ENCODE measurements around the gene TEX38. TPM values are rescaled to one million over a fixed set of nuclear protein-coding genes. Genes with fewer than 3 reads are reported as not detected.

TEX38 gene
- total RNA-seq, 1 donor from 2014 or later: not detected

GRCh38 chr1:46643368-46643775, 28.3 kb upstream of the TEX38 start:
- no peak overlapping the region for H3K4me3 Mint-ChIP-seq

GRCh38 chr1:46645815-46646214, 25.8 kb upstream of the TEX38 start:
- Mint-ChIP-seq H3K4me3 (no peak overlapping the region), H3K27ac (no peak overlapping the region), H3K9me3 (no peaks in the 10 kb centered on the region)

More at GRCh38 chr1:46643368-46643775, 28.3 kb upstream of the TEX38 start:
- H3K27me3 Mint-ChIP-seq: no peaks in the 10 kb centered on the region
- no peak for DNase-seq (ENCODE audit: extremely low spot score, unreplicated experiment)
- TF ChIP-seq CTCF (conservative IDR thresholded peaks at IDR 0.05): no peak
- peaks cover 47% of the 10 kb centered on the region for H3K36me3 Mint-ChIP-seq
- H3K9me3 Mint-ChIP-seq: no peaks in the 10 kb centered on the region
- H3K4me1 Mint-ChIP-seq (ENCODE audit: unreplicated experiment): peaks cover 15% of the 10 kb centered on the region
- no peak overlapping the region for H3K27ac Mint-ChIP-seq

DNA sequence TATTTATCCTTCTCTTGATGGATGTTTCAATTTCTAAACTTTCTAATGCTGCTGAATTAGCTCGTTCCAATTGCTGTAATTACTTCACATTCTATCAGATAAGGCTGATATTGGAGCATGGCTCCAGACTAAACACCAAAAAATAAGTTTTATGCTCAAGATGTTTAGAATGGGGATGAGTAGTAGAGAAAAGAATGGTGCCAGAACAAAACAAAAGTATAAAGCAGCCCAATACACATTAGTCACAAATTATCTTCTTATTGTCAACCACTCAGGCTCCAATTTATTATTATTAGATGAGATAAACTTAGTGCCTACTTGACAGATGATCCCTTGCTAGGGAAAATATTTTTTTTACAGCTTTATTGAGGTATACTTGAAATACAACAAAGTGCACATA, 25.3 kb upstream of the TEX38 start:
- TF ChIP-seq CTCF (conservative IDR thresholded peaks at IDR 0.05): no peak
- Mint-ChIP-seq H3K27ac (no peak overlapping the region), H3K27me3 (no peaks in the 10 kb centered on the region), H3K9me3 (no peaks in the 10 kb centered on the region), H3K4me3 (no peak overlapping the region), H3K4me1 (ENCODE audit: unreplicated experiment) (peaks cover 6% of the 10 kb centered on the region), H3K36me3 (peaks cover 47% of the 10 kb centered on the region)
- no peak for DNase-seq (ENCODE audit: extremely low spot score, unreplicated experiment)

More at GRCh38 chr1:46645815-46646214, 25.8 kb upstream of the TEX38 start:
- TF ChIP-seq CTCF (conservative IDR thresholded peaks at IDR 0.05): no peak
- Mint-ChIP-seq H3K36me3 (peaks cover 49% of the 10 kb centered on the region), H3K27me3 (no peaks in the 10 kb centered on the region), H3K4me1 (ENCODE audit: unreplicated experiment) (peaks cover 6% of the 10 kb centered on the region)
- no peak for DNase-seq (ENCODE audit: extremely low spot score, unreplicated experiment)

- H3K36me3 Mint-ChIP-seq: peaks cover 43% of the 10 kb centered on the region
- H3K4me1 Mint-ChIP-seq (ENCODE audit: unreplicated experiment): peaks cover 6% of the 10 kb centered on the region
- H3K27me3 Mint-ChIP-seq: no peaks in the 10 kb centered on the region
- H3K27ac Mint-ChIP-seq: no peak overlapping the region
- no peaks in the 10 kb centered on the region for H3K9me3 Mint-ChIP-seq
- no peak for TF ChIP-seq CTCF (conservative IDR thresholded peaks at IDR 0.05)
- H3K4me3 Mint-ChIP-seq: no peak overlapping the region
- DNase-seq (ENCODE audit: extremely low spot score, unreplicated experiment): no peak
Observed at GRCh38 chr1:46646844-46647243, 24.8 kb upstream of the TEX38 start.

DNA sequence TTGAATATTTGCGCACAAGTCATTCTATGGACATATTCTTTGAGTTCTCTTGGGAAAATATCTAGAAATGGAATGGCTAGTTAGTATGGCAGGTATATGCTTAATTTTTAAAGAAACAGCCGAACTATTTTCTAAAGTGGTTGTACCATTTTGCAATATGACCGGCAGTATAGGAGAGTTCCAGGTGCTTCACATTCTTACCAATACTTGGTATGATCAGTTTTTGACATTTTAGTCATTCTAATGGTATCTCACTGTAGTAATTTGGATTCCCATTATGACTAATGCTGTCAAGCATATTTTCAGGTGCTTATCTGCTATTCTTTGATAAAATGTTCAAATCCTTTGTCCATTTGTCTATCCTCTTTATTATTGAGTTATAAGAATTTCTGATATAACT, 24.0 kb upstream of the TEX38 start:
- Mint-ChIP-seq H3K36me3 (peaks cover 44% of the 10 kb centered on the region), H3K4me3 (no peak overlapping the region), H3K27ac (no peak overlapping the region), H3K9me3 (no peaks in the 10 kb centered on the region), H3K27me3 (no peaks in the 10 kb centered on the region), H3K4me1 (ENCODE audit: unreplicated experiment) (peaks cover 6% of the 10 kb centered on the region)
- no peak for DNase-seq (ENCODE audit: extremely low spot score, unreplicated experiment)
- TF ChIP-seq CTCF (conservative IDR thresholded peaks at IDR 0.05): no peak

DNA sequence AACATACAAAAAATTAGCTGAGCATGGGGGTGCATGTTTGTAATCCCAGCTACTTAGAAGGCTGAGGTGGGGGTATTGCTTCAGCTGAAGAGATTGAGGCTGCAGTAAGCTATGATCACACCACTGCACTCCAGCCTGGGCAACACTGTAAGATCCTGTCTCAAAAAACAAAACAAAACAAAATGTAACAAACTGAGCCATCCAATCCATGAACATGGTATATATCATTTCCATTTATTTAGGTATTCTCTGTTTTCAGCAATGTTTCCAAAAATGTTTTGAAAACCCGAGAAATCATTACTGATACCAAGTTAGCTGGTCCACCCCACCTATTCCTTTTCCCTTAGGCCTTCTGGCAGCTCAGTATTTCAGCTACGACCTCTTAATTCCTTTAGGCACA, 21.9 kb upstream of the TEX38 start:
- no peak overlapping the region for H3K4me3 Mint-ChIP-seq
- H3K4me1 Mint-ChIP-seq (ENCODE audit: unreplicated experiment): no peaks in the 10 kb centered on the region
- peaks cover 46% of the 10 kb centered on the region for H3K36me3 Mint-ChIP-seq
- no peaks in the 10 kb centered on the region for H3K27me3 Mint-ChIP-seq
- no peak for DNase-seq (ENCODE audit: extremely low spot score, unreplicated experiment)
- TF ChIP-seq CTCF (conservative IDR thresholded peaks at IDR 0.05): no peak
- H3K9me3 Mint-ChIP-seq: no peaks in the 10 kb centered on the region
- no peak overlapping the region for H3K27ac Mint-ChIP-seq
